ENCODE data around the gene RCOR3. TPM values are rescaled to one million over a fixed set of nuclear protein-coding genes. Genes with fewer than 3 reads are reported as not detected.

The RCOR3 gene
- total and polyA plus RNA-seq, 8 donors = 19.0 to 34.6 (median 25.5) TPM

DNA sequence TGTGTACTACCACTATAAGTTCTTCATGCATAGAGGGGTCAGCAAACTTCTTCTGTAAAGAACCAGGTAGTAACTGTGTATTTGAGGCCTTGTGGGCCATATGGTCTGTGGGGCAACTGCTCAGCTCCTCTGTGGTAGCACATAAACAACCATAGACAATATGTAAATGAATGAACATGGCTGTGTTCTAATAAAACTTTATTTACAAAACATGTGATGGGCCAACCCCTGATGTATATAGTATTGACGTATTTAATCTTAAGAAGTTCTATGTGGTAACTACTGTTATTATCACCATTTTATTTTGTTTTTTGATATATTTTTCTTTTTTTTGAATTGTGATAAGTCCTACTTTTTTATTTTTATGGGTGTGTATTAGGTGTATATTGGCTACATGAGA is 82.8 kb downstream of the RCOR3 start:
- H3K27me3 ChIP-seq = no peaks in the 10 kb centered on the region
- no peaks in the 10 kb centered on the region for H3K36me3 ChIP-seq
- H3K4me1 ChIP-seq = peaks cover 0 to 25% (median 6%) of the 10 kb centered on the region in 3 donors
- ATAC-seq (no peak), FAIRE-seq (no peak), DNase-seq (no peak)
- no peak overlapping the region for H3K4me3 ChIP-seq
- intact Hi-C loops (cut with DNase I) = no loop called here
- TF ChIP-seq, protein P1, sequence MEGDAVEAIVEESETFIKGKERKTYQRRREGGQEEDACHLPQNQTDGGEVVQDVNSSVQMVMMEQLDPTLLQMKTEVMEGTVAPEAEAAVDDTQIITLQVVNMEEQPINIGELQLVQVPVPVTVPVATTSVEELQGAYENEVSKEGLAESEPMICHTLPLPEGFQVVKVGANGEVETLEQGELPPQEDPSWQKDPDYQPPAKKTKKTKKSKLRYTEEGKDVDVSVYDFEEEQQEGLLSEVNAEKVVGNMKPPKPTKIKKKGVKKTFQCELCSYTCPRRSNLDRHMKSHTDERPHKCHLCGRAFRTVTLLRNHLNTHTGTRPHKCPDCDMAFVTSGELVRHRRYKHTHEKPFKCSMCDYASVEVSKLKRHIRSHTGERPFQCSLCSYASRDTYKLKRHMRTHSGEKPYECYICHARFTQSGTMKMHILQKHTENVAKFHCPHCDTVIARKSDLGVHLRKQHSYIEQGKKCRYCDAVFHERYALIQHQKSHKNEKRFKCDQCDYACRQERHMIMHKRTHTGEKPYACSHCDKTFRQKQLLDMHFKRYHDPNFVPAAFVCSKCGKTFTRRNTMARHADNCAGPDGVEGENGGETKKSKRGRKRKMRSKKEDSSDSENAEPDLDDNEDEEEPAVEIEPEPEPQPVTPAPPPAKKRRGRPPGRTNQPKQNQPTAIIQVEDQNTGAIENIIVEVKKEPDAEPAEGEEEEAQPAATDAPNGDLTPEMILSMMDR (IDR thresholded peaks at IDR 0.05) = no peak
- H3K9me3 ChIP-seq = no peaks in the 10 kb centered on the region
- WGBS, 2 donors = 95 to 97% methylated on average over 1 of the region's 1 CpG
- no peak overlapping the region for H3K27ac ChIP-seq

DNA sequence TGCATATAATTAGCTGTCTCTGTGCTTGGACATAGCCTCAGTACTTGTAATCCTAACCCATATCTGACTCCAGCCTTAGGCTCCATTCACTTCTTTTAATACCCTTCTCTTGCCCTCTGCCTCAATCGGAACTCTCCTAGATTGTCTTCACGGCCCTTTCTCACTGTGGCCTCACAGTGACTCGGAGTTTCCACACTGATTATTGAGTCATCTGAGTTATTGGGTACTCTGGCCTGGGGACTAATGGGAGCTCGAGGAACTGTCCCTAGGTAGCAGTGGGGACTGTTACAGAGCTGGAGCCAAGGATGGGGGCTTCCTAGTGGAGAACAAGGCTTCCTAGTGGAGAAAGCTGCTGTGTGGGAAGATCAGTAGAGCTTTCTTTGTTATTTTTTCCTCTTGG is 84.4 kb downstream of the RCOR3 start:
- FAIRE-seq = no peak
- H3K4me1 ChIP-seq = peaks cover 0 to 24% (median 16%) of the 10 kb centered on the region in 3 donors
- no peaks in the 10 kb centered on the region for H3K9me3 ChIP-seq
- H3K4me3 ChIP-seq = no peak overlapping the region
- peak in 2 of 4 donors; percentile 19 to 21 for ATAC-seq
- 78 to 83% methylated on average over 4 of the region's 4 CpGs for WGBS, 2 donors
- TF ChIP-seq, protein P1 (IDR thresholded peaks at IDR 0.05) = no peak
- intact Hi-C loops (cut with DNase I) = no loop called here
- H3K36me3 ChIP-seq = no peaks in the 10 kb centered on the region
- H3K27ac ChIP-seq = peak overlapping the region in 2 of 4 donors; percentile 13 to 50
- H3K27me3 ChIP-seq = no peaks in the 10 kb centered on the region
- DNase-seq = no peak

DNA sequence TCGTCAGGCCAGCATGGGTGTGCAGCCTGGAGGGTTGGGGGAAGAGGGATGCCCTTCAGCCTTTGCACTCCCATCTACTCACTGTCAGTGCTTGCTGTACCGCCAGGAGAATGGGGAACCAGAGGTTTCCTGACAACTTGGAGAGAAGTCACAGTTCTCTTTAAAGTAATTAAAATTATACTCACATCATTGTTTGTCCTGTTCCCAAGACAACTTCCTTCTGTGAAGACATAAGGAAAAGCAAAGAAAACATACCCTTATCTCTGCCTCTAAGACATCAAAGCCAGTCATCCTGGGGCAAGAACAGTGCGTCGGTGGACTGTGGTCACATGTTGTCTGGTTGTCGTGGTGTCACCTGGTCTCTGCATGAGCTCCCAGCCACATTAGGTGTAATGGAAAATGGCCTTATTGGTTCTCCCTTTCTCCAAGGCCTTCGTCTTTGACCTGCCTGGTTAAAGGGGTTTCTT is 85.0 kb downstream of the RCOR3 start:
- no peaks in the 10 kb centered on the region for H3K9me3 ChIP-seq
- H3K4me3 ChIP-seq = no peak overlapping the region
- peaks cover 0 to 24% (median 16%) of the 10 kb centered on the region in 3 donors for H3K4me1 ChIP-seq
- no peaks in the 10 kb centered on the region for H3K36me3 ChIP-seq
- intact Hi-C loops (cut with DNase I) = no loop called here
- peak overlapping the region in 2 of 4 donors; percentile 13 to 50 for H3K27ac ChIP-seq
- no peak for DNase-seq
- peak; percentile 54 to 62 (median 58) for ATAC-seq
- no peak for FAIRE-seq
- 55 to 58% methylated on average over 6 of the region's 6 CpGs for WGBS, 2 donors
- no peaks in the 10 kb centered on the region for H3K27me3 ChIP-seq
- TF ChIP-seq, protein P1 (IDR thresholded peaks at IDR 0.05) = no peak

DNA sequence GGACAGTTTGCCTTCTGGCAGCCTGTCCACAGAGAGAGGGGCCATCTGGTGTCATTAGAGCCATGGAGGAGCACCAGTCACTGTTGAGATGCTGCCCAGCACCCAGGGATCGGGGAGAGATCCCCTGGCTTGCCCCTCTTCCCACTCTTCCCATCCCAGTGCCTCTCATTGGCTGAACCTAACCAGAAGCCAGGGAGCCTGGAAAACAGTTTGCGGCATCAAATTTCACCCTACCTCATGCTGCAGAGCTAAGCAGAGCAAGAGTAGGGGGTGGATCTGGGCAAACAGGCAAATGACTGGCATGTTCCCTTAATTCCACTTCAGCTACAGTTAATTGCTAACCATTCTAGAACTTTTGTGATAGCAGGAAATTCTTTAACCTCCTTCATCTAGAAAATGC is 86.6 kb downstream of the RCOR3 start:
- 81 to 82% methylated on average over 2 of the region's 2 CpGs for WGBS, 2 donors
- intact Hi-C loops (cut with DNase I) = no loop called here
- Histone ChIP-seq H3K4me1 (peaks cover 0 to 24% (median 16%) of the 10 kb centered on the region in 3 donors), H3K27ac (peak overlapping the region in 1 of 4 donors; percentile 57), H3K4me3 (no peak overlapping the region), H3K27me3 (no peaks in the 10 kb centered on the region), H3K9me3 (no peaks in the 10 kb centered on the region), H3K36me3 (no peaks in the 10 kb centered on the region)
- FAIRE-seq = no peak
- no peak for DNase-seq
- TF ChIP-seq, protein P1 (IDR thresholded peaks at IDR 0.05) = no peak
- ATAC-seq = peak in 3 of 4 donors; percentile 16 to 47 (median 41)

DNA sequence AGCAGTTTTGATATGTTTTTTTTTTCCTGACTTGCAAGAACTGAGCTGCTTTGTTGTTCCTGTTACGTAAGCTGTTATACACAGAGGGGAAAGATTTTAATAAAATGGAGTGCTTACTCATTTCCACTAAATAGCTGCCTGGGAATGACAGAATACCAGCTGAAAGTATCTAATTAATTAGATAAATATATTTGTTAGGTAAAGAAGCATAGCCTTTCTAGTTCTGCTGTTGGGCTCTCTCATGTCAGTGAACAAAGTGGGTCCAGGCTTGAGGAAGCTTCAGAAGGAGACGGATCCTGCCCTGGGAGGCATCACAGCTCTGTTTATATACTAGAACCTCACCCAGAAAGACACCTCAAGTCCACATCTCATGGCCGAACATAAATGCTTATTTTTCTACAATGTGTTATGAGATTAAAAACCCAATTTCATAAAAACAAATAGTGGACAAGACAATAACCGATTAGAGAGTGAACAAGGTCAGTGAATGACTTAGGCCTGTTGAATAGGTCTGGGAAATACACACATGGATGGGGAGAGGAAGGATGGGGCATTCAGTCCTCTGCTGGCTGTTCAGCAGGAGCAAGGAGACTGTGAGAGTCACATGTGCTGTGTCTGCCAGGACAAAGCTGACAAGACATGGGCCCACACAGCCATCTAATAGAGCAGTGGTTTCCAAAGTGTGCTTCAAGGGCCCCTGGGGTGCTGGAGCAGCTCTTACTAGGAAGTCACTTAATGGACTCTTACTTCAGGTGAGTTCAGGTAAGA is 88.1 kb downstream of the RCOR3 start:
- TF ChIP-seq, protein P1 (IDR thresholded peaks at IDR 0.05) = no peak
- H3K27ac ChIP-seq = peak overlapping the region in 1 of 4 donors; percentile 10
- no peak overlapping the region for H3K4me3 ChIP-seq
- DNase-seq (no peak), FAIRE-seq (no peak), ATAC-seq (peak in 3 of 4 donors; percentile 26 to 35 (median 28))
- intact Hi-C loops (cut with DNase I) = no loop called here
- 44 to 55% methylated on average over 4 of the region's 4 CpGs for WGBS, 2 donors
- H3K36me3 ChIP-seq = no peaks in the 10 kb centered on the region
- H3K4me1 ChIP-seq = peaks cover 0 to 20% (median 16%) of the 10 kb centered on the region in 3 donors
- no peaks in the 10 kb centered on the region for H3K9me3 ChIP-seq
- H3K27me3 ChIP-seq = no peaks in the 10 kb centered on the region

Measured in pancreas (tissue), 10 donors.